ENCODE data around the gene HCRT.

The HCRT gene

DNA sequence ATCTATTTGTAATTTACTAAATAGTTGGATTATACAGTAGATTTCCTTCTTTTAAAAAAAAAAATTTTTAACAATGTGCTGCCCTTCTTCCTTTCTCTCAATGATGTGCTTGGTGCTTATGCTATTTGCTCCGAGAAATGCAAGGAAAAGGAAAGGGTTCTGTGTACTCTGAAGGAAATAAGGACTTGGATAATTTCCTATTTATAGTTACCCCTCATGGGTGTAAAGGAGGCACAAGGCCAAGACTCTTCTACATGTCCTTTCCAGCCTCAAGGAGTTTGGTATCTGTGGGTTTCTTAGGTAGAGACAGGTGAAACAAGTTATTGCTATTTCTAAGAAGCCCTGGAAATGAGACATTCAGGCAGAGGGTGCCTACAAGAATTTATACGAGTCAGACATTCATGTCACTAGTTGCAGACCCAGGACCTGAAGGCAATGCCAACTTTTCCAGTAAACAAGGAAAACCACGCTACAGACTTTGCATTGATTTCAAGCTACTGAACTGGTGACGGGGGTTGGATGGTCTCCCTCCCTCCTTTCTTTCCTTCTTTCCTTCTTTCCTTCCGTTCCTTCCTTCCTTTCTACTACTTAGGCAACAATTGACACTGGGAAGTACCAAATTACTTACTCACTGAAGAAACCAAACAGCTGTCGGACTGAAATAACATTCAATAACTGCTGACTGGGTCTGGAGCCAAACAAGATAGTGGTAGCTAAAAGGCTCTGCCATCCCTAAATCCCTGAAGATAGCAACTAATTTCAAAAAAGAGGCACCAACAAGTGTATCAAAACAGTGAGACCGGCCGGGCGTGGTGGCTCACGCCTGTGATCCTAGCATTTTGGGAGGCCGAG lies 42.8 kb upstream of the HCRT start:
- Histone ChIP-seq H3K4me3 (ENCODE audit: insufficient read depth in 1 of 2, low read depth in 1 of 2, low read length in 2 of 2) (no peak overlapping the region), H3K9ac (ENCODE audit: low read length) (no peak overlapping the region), H2AFZ (ENCODE audit: low read depth, low read length) (no peak overlapping the region), H3K27me3 (ENCODE audit: control insufficient read depth in 1 of 2, insufficient read depth in 1 of 2, low read length in 2 of 2) (no peaks in the 10 kb centered on the region), H2AK5ac (ENCODE audit: low read length, severe bottlenecking) (no peak overlapping the region), H3K27ac (ENCODE audit: low read length, poor library complexity, severe bottlenecking) (no peak overlapping the region), H3K4ac (ENCODE audit: low read depth in 1 of 2, low read length in 2 of 2) (no peak overlapping the region), H3K79me1 (replicated peaks; ENCODE audit: low read length, poor library complexity, severe bottlenecking) (peaks cover 9% of the 10 kb centered on the region), H3K18ac (ENCODE audit: low read depth in 1 of 2, low read length in 2 of 2) (peak overlapping the region in 1 of 2 experiments; percentile 22), H3K4me1 (ENCODE audit: control insufficient read depth, insufficient read depth, low read depth, low read length) (no peaks in the 10 kb centered on the region), H3K4me2 (ENCODE audit: low read length, poor library complexity, severe bottlenecking) (no peak overlapping the region), H2BK120ac (ENCODE audit: low read depth, low read length) (no peak overlapping the region), H3K23ac (ENCODE audit: low read length in 2 of 2) (no peak overlapping the region), H4K8ac (ENCODE audit: low read length) (no peak overlapping the region), H2BK12ac (ENCODE audit: low read length in 2 of 2) (no peak overlapping the region), H2BK5ac (ENCODE audit: low read depth, low read length, poor library complexity, severe bottlenecking) (no peak overlapping the region), H3K14ac (ENCODE audit: low read length in 2 of 2) (no peak overlapping the region), H3K36me3 (ENCODE audit: control insufficient read depth in 1 of 2, insufficient read depth in 2 of 2, low read depth in 1 of 2, low read length in 2 of 2) (peaks cover 15 to 17% of the 10 kb centered on the region in 2 experiments), H4K91ac (ENCODE audit: low read length) (no peak overlapping the region), H3K9me3 (ENCODE audit: control insufficient read depth, low read length) (no peaks in the 10 kb centered on the region), H2BK15ac (ENCODE audit: low read depth, poor library complexity, severe bottlenecking) (no peak overlapping the region)
- 89% methylated on average over 11 of the region's 11 CpGs for WGBS
- peak; percentile 51 for DNase-seq

DNA sequence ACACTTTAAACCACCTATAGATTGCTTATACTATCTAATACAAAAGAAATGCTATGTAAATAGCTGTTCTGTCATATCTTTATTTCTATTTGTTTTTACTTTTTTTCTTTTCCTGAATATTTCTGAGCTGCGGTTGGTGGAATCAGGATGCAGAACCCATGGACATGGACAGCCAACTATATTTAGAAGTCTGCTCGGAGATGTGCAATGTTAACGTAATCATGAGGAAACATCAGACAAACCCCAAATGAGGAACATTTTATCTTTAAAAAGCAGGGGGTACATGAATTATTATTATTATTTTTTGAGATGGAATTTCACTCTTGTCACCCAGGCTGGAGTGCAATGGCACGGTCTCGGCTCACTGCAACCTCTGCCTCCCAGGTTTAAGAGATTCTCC lies 40.4 kb upstream of the HCRT start:
- no peak overlapping the region for H3K4ac ChIP-seq (ENCODE audit: low read depth in 1 of 2, low read length in 2 of 2)
- no peaks in the 10 kb centered on the region for H3K27me3 ChIP-seq (ENCODE audit: control insufficient read depth in 1 of 2, insufficient read depth in 1 of 2, low read length in 2 of 2)
- no peak overlapping the region for H3K23ac ChIP-seq (ENCODE audit: low read length in 2 of 2)
- no peak overlapping the region for H4K8ac ChIP-seq (ENCODE audit: low read length)
- H2BK12ac ChIP-seq (ENCODE audit: low read length in 2 of 2) = no peak overlapping the region
- H3K9me3 ChIP-seq (ENCODE audit: control insufficient read depth, low read length) = no peaks in the 10 kb centered on the region
- H2AFZ ChIP-seq (ENCODE audit: low read depth, low read length) = no peak overlapping the region
- H2AK5ac ChIP-seq (ENCODE audit: low read length, severe bottlenecking) = no peak overlapping the region
- no peak overlapping the region for H3K9ac ChIP-seq (ENCODE audit: low read length)
- no peak for DNase-seq
- H3K27ac ChIP-seq (ENCODE audit: low read length, poor library complexity, severe bottlenecking) = no peak overlapping the region
- no peaks in the 10 kb centered on the region for H3K4me1 ChIP-seq (ENCODE audit: control insufficient read depth, insufficient read depth, low read depth, low read length)
- no peak overlapping the region for H2BK15ac ChIP-seq (ENCODE audit: low read depth, poor library complexity, severe bottlenecking)
- H3K14ac ChIP-seq (ENCODE audit: low read length in 2 of 2) = no peak overlapping the region
- no peak overlapping the region for H4K91ac ChIP-seq (ENCODE audit: low read length)
- H3K18ac ChIP-seq (ENCODE audit: low read depth in 1 of 2, low read length in 2 of 2) = no peak overlapping the region
- H3K79me1 ChIP-seq (replicated peaks; ENCODE audit: low read length, poor library complexity, severe bottlenecking) = peaks cover 5% of the 10 kb centered on the region
- no peak overlapping the region for H2BK5ac ChIP-seq (ENCODE audit: low read depth, low read length, poor library complexity, severe bottlenecking)
- H3K4me2 ChIP-seq (ENCODE audit: low read length, poor library complexity, severe bottlenecking) = no peak overlapping the region
- H2BK120ac ChIP-seq (ENCODE audit: low read depth, low read length) = no peak overlapping the region
- WGBS = 100% methylated on average over 3 of the region's 5 CpGs
- peaks cover 22 to 33% of the 10 kb centered on the region in 2 experiments for H3K36me3 ChIP-seq (ENCODE audit: control insufficient read depth in 1 of 2, insufficient read depth in 2 of 2, low read depth in 1 of 2, low read length in 2 of 2)
- H3K4me3 ChIP-seq (ENCODE audit: insufficient read depth in 1 of 2, low read depth in 1 of 2, low read length in 2 of 2) = no peak overlapping the region

- H4K8ac ChIP-seq (ENCODE audit: low read length) = no peak overlapping the region
- no peak for DNase-seq
These were observed 39.4 kb upstream of the HCRT start for GRCh38 chr17:42224651-42225050.

GRCh38 chr17:42221886-42222745 lies 36.9 kb upstream of the HCRT start:
- no peak overlapping the region for H2BK5ac ChIP-seq (ENCODE audit: low read depth, low read length, poor library complexity, severe bottlenecking)
- H3K23ac ChIP-seq (ENCODE audit: low read length in 2 of 2) = no peak overlapping the region
- 45% methylated on average over 2 of the region's 3 CpGs for WGBS
- H3K18ac ChIP-seq (ENCODE audit: low read depth in 1 of 2, low read length in 2 of 2) = peak overlapping the region in 1 of 2 experiments; percentile 52
- no peak overlapping the region for H3K4me3 ChIP-seq (ENCODE audit: insufficient read depth in 1 of 2, low read depth in 1 of 2, low read length in 2 of 2)
- H3K79me1 ChIP-seq (replicated peaks; ENCODE audit: low read length, poor library complexity, severe bottlenecking) = peaks cover 3% of the 10 kb centered on the region
- H2BK120ac ChIP-seq (ENCODE audit: low read depth, low read length) = no peak overlapping the region
- DNase-seq = peak; percentile 70
- H3K14ac ChIP-seq (ENCODE audit: low read length in 2 of 2) = no peak overlapping the region
- no peaks in the 10 kb centered on the region for H3K27me3 ChIP-seq (ENCODE audit: control insufficient read depth in 1 of 2, insufficient read depth in 1 of 2, low read length in 2 of 2)
- H3K4me2 ChIP-seq (ENCODE audit: low read length, poor library complexity, severe bottlenecking) = no peak overlapping the region
- H3K4me1 ChIP-seq (ENCODE audit: control insufficient read depth, insufficient read depth, low read depth, low read length) = no peaks in the 10 kb centered on the region
- H4K91ac ChIP-seq (ENCODE audit: low read length) = no peak overlapping the region
- H4K8ac ChIP-seq (ENCODE audit: low read length) = no peak overlapping the region
- H2AFZ ChIP-seq (ENCODE audit: low read depth, low read length) = no peak overlapping the region
- H3K36me3 ChIP-seq (ENCODE audit: control insufficient read depth in 1 of 2, insufficient read depth in 2 of 2, low read depth in 1 of 2, low read length in 2 of 2) = peaks cover 43 to 46% of the 10 kb centered on the region in 2 experiments
- no peak overlapping the region for H3K4ac ChIP-seq (ENCODE audit: low read depth in 1 of 2, low read length in 2 of 2)
- no peak overlapping the region for H2BK15ac ChIP-seq (ENCODE audit: low read depth, poor library complexity, severe bottlenecking)
- H3K27ac ChIP-seq (ENCODE audit: low read length, poor library complexity, severe bottlenecking) = no peak overlapping the region
- H3K9me3 ChIP-seq (ENCODE audit: control insufficient read depth, low read length) = no peaks in the 10 kb centered on the region
- no peak overlapping the region for H3K9ac ChIP-seq (ENCODE audit: low read length)
- H2AK5ac ChIP-seq (ENCODE audit: low read length, severe bottlenecking) = no peak overlapping the region
- H2BK12ac ChIP-seq (ENCODE audit: low read length in 2 of 2) = peak overlapping the region in 1 of 2 experiments; percentile 29

More at GRCh38 chr17:42224651-42225050, 39.4 kb upstream of the HCRT start:
- no peak overlapping the region for H3K14ac ChIP-seq (ENCODE audit: low read length in 2 of 2)
- H2BK120ac ChIP-seq (ENCODE audit: low read depth, low read length) = no peak overlapping the region
- no peak overlapping the region for H3K4me3 ChIP-seq (ENCODE audit: insufficient read depth in 1 of 2, low read depth in 1 of 2, low read length in 2 of 2)
- no peak overlapping the region for H3K27ac ChIP-seq (ENCODE audit: low read length, poor library complexity, severe bottlenecking)
- no peak overlapping the region for H4K91ac ChIP-seq (ENCODE audit: low read length)
- WGBS = 99% methylated on average over 6 of the region's 6 CpGs
- no peak overlapping the region for H2AK5ac ChIP-seq (ENCODE audit: low read length, severe bottlenecking)
- no peaks in the 10 kb centered on the region for H3K9me3 ChIP-seq (ENCODE audit: control insufficient read depth, low read length)
- no peak overlapping the region for H3K4ac ChIP-seq (ENCODE audit: low read depth in 1 of 2, low read length in 2 of 2)
- H2BK5ac ChIP-seq (ENCODE audit: low read depth, low read length, poor library complexity, severe bottlenecking) = no peak overlapping the region
- H3K4me2 ChIP-seq (ENCODE audit: low read length, poor library complexity, severe bottlenecking) = no peak overlapping the region
- H3K36me3 ChIP-seq (ENCODE audit: control insufficient read depth in 1 of 2, insufficient read depth in 2 of 2, low read depth in 1 of 2, low read length in 2 of 2) = peaks cover 30 to 33% of the 10 kb centered on the region in 2 experiments
- H3K9ac ChIP-seq (ENCODE audit: low read length) = no peak overlapping the region
- H2BK12ac ChIP-seq (ENCODE audit: low read length in 2 of 2) = no peak overlapping the region
- no peaks in the 10 kb centered on the region for H3K27me3 ChIP-seq (ENCODE audit: control insufficient read depth in 1 of 2, insufficient read depth in 1 of 2, low read length in 2 of 2)
- no peak overlapping the region for H2AFZ ChIP-seq (ENCODE audit: low read depth, low read length)
- H2BK15ac ChIP-seq (ENCODE audit: low read depth, poor library complexity, severe bottlenecking) = no peak overlapping the region
- H3K18ac ChIP-seq (ENCODE audit: low read depth in 1 of 2, low read length in 2 of 2) = no peak overlapping the region
- H3K23ac ChIP-seq (ENCODE audit: low read length in 2 of 2) = no peak overlapping the region
- H3K4me1 ChIP-seq (ENCODE audit: control insufficient read depth, insufficient read depth, low read depth, low read length) = no peaks in the 10 kb centered on the region
- peaks cover 3% of the 10 kb centered on the region for H3K79me1 ChIP-seq (replicated peaks; ENCODE audit: low read length, poor library complexity, severe bottlenecking)

Measured in mesenchymal stem cell (in vitro differentiated cells and primary cell).